ENCODE data around the gene GALNTL6. TPM values are rescaled to one million over a fixed set of nuclear protein-coding genes. Genes with fewer than 3 reads are reported as not detected.

GALNTL6 gene
- total RNA-seq, 1 donor = under 0.01 TPM

GRCh38 chr4:171834640-171835039 lies 21.4 kb downstream of the GALNTL6 start:
- Histone ChIP-seq H3K4me2 (ENCODE audit: insufficient read depth, low read length) (no peak overlapping the region), H3K27ac (ENCODE audit: low read depth, low read length) (no peak overlapping the region), H3K27me3 (ENCODE audit: insufficient read depth, low read length) (no peaks in the 10 kb centered on the region), H3K4me3 (ENCODE audit: insufficient read depth, low read length) (no peak overlapping the region), H4K20me1 (ENCODE audit: insufficient read depth, low read length) (no peaks in the 10 kb centered on the region), H3K79me2 (ENCODE audit: insufficient read depth, low read length) (no peaks in the 10 kb centered on the region), H2AFZ (ENCODE audit: low read length) (no peak overlapping the region), H3K36me3 (ENCODE audit: insufficient read depth, low read length) (no peaks in the 10 kb centered on the region), H3K9me3 (ENCODE audit: low read depth, low read length) (no peaks in the 10 kb centered on the region), H3K4me1 (ENCODE audit: insufficient read depth, low read length) (no peaks in the 10 kb centered on the region)
- DNase-seq (ENCODE audit: insufficient read length, low spot score, missing footprints) = no peak
- no peak for TF ChIP-seq CTCF (IDR thresholded peaks at IDR 0.05; ENCODE audit: extremely low read depth, low read depth, low read length)

GRCh38 chr4:171843456-171843855 lies 30.3 kb downstream of the GALNTL6 start:
- no peak for TF ChIP-seq CTCF (IDR thresholded peaks at IDR 0.05; ENCODE audit: extremely low read depth, low read depth, low read length)
- H3K4me2 ChIP-seq (ENCODE audit: insufficient read depth, low read length) = no peak overlapping the region
- H3K27ac ChIP-seq (ENCODE audit: low read depth, low read length) = no peak overlapping the region

GRCh38 chr4:171846232-171846631 lies 33.0 kb downstream of the GALNTL6 start:
- no peak for DNase-seq (ENCODE audit: insufficient read length, low spot score, missing footprints)

More at GRCh38 chr4:171843456-171843855, 30.3 kb downstream of the GALNTL6 start:
- H3K36me3 ChIP-seq (ENCODE audit: insufficient read depth, low read length) = no peaks in the 10 kb centered on the region
- H4K20me1 ChIP-seq (ENCODE audit: insufficient read depth, low read length) = no peaks in the 10 kb centered on the region
- H3K4me3 ChIP-seq (ENCODE audit: insufficient read depth, low read length) = no peak overlapping the region
- no peaks in the 10 kb centered on the region for H3K79me2 ChIP-seq (ENCODE audit: insufficient read depth, low read length)
- no peak overlapping the region for H2AFZ ChIP-seq (ENCODE audit: low read length)
- no peaks in the 10 kb centered on the region for H3K4me1 ChIP-seq (ENCODE audit: insufficient read depth, low read length)
- no peaks in the 10 kb centered on the region for H3K9me3 ChIP-seq (ENCODE audit: low read depth, low read length)
- H3K27me3 ChIP-seq (ENCODE audit: insufficient read depth, low read length) = no peaks in the 10 kb centered on the region
- DNase-seq (ENCODE audit: insufficient read length, low spot score, missing footprints) = no peak

GRCh38 chr4:171846893-171847292 lies 33.7 kb downstream of the GALNTL6 start:
- H3K4me1 ChIP-seq (ENCODE audit: insufficient read depth, low read length) = no peaks in the 10 kb centered on the region
- H4K20me1 ChIP-seq (ENCODE audit: insufficient read depth, low read length) = no peaks in the 10 kb centered on the region
- H3K4me2 ChIP-seq (ENCODE audit: insufficient read depth, low read length) = no peak overlapping the region
- H3K27ac ChIP-seq (ENCODE audit: low read depth, low read length) = no peak overlapping the region
- no peaks in the 10 kb centered on the region for H3K27me3 ChIP-seq (ENCODE audit: insufficient read depth, low read length)
- no peaks in the 10 kb centered on the region for H3K79me2 ChIP-seq (ENCODE audit: insufficient read depth, low read length)
- no peak for DNase-seq (ENCODE audit: insufficient read length, low spot score, missing footprints)
- H3K9me3 ChIP-seq (ENCODE audit: low read depth, low read length) = no peaks in the 10 kb centered on the region
- no peaks in the 10 kb centered on the region for H3K36me3 ChIP-seq (ENCODE audit: insufficient read depth, low read length)
- H2AFZ ChIP-seq (ENCODE audit: low read length) = no peak overlapping the region
- no peak overlapping the region for H3K4me3 ChIP-seq (ENCODE audit: insufficient read depth, low read length)
- no peak for TF ChIP-seq CTCF (IDR thresholded peaks at IDR 0.05; ENCODE audit: extremely low read depth, low read depth, low read length)

More at GRCh38 chr4:171846232-171846631, 33.0 kb downstream of the GALNTL6 start:
- no peak for TF ChIP-seq CTCF (IDR thresholded peaks at IDR 0.05; ENCODE audit: extremely low read depth, low read depth, low read length)
- no peaks in the 10 kb centered on the region for H3K36me3 ChIP-seq (ENCODE audit: insufficient read depth, low read length)
- no peak overlapping the region for H2AFZ ChIP-seq (ENCODE audit: low read length)
- H4K20me1 ChIP-seq (ENCODE audit: insufficient read depth, low read length) = no peaks in the 10 kb centered on the region
- no peaks in the 10 kb centered on the region for H3K27me3 ChIP-seq (ENCODE audit: insufficient read depth, low read length)
- no peak overlapping the region for H3K4me2 ChIP-seq (ENCODE audit: insufficient read depth, low read length)
- no peaks in the 10 kb centered on the region for H3K9me3 ChIP-seq (ENCODE audit: low read depth, low read length)
- H3K27ac ChIP-seq (ENCODE audit: low read depth, low read length) = no peak overlapping the region
- H3K4me1 ChIP-seq (ENCODE audit: insufficient read depth, low read length) = no peaks in the 10 kb centered on the region
- H3K79me2 ChIP-seq (ENCODE audit: insufficient read depth, low read length) = no peaks in the 10 kb centered on the region
- H3K4me3 ChIP-seq (ENCODE audit: insufficient read depth, low read length) = no peak overlapping the region

Measured in osteoblast (primary cell).